NCI-H2196 treated with DMSO at 0.1 percent for 48 hours (cell line): ENCODE data around the gene PGAP3.

ENCODE experiments used
- DNase-seq: peaks from one replicate; lab custom pipeline; 2025; ENCODE audit not compliant: unreplicated experiment; lab: John Stamatoyannopoulos, UW

The PGAP3 gene

GRCh38 chr17:39660397-39661385, 27.2 kb downstream of the PGAP3 start:
- DNase-seq, result no peak

DNA sequence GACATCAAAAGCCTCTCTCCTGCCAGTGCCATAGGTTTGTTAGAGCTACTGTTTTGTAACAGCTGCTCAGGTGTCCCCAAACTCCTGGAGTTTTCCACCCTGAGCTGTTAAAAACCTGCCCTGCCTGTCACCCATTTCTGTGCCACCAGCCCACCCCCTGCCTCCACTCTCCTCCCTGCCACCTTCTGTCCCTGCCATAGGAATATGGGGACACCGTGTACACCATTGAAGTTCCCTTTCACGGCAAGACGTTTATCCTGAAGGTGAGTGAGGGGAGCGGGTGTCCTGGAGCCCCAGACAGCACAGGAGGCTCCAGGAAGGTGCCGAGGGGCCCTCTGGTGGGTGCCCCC, 27.9 kb downstream of the PGAP3 start:
- DNase-seq, result no peak

- DNase-seq, result no peak
Observed at GRCh38 chr17:39659279-39660010, 28.4 kb downstream of the PGAP3 start.

DNA sequence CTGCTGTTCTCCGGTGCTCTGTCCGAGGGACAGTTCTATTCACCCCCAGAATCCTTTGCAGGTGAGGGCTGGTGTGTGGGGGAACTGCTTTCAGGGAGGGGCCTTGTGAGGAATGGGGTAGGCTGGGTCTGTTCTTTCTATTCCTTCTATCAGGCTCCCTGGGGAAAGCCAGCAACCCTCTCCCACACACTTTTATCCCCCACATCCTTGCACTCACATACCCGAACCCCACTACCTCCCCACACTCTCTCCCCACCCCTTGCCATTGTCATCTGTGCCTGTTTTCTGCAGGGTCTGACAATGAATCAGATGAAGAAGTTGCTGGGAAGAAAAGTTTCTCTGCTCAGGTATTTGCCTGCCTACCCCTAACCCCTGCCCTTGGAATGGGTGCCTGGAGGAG, 29.1 kb downstream of the PGAP3 start:
- no peak for DNase-seq

GRCh38 chr17:39658346-39658745, 29.5 kb downstream of the PGAP3 start:
- DNase-seq, result no peak

DNA sequence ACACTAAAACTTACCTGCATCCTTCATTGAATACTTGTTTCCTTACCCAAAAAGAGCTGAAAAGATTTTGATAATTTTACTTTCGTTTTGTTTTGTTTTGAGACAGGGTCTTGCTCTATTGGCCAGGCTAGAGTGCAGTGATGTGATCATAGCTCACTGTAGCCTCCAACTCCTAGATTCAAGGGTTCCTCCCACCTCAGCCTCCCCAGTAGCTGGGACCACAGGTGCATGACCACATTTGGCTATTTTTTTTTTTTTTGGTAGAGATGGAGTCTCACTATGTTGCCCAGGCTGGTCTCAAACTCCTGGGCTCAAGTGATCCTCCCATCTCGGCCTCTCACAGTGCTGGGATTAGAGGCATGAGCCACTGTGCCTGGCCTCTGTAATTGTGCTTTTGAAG, 32.8 kb downstream of the PGAP3 start:
- DNase-seq, result no peak

DNA sequence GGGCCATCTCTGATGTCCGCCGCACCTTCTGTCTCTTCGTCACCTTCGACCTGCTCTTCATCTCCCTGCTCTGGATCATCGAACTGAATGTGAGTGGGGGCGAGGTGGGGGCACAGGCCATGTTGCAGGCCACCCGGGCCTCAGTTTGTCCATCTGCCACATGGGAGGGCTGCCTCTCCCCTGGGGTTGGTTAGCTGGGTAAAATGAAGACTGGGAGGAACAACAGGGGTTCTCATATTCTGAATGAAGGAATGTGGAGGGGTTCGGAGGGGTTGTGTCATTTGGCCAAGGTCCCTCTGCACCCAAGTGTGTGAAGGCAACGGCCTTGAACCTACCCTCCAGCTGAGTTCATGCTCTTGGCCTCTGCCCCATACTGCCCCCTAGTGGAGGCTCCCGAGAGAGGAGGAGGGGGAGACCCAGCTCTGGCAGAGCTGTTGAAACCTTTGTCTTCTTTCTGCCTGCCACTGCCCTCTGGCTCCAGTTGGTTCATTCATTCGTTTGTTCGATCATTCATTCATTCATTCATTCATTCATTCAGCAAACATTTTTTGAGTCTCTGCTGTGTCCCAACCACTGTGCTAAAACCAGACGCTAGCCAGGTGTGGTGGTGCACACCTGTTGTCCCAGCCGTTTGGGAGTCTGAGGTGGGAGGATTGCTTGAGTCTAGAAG, 34.1 kb downstream of the PGAP3 start:
- no peak for DNase-seq

DNA sequence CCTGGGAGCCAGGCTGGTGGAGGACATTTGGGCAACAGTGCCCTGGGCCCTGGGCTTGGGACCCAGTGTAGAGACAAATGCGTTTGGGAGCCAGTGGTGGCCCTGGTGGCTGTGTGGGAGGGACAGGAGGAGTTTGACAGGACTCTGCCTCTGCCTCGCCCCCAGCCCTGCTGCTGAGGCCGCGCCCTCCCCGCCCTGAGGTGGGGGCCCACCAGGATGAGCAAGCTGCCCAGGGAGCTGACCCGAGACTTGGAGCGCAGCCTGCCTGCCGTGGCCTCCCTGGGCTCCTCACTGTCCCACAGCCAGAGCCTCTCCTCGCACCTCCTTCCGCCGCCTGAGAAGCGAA, 34.6 kb downstream of the PGAP3 start:
- DNase-seq, result no peak

- DNase-seq, result no peak
Observed at GRCh38 chr17:39652587-39653315, 35.1 kb downstream of the PGAP3 start.

DNA sequence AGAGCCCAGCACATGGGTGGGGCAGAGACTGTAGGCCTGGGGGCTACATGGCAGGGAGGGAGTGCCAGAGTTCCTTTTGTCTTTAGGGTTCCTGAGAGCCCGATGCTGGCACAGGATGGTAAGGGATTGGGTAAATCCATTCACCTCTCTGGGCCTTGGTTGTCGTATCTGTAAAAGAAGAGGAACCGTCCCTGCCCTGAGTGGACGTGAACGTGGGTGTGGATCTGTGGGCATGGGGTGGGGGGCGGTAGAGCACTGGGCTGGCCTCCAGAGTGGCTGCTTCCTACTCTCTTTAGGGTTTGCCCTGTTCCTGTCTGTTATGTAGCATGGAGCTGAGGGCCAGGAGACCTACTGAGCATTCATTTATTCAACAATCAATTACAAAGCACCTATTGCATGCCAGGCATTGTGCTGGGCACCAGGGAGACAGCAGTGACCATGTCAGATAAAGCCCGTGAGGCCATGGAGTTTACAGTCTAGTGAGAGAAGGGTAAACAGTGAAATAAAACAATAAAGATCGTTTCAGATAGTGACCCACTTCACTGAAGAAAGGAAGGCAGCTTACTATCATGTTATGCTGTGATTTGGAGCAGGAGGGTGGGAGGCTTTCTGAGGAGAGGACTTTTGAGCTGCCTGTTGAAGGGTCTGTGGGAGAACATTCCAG, 35.8 kb downstream of the PGAP3 start:
- DNase-seq, result no peak

- no peak for DNase-seq
Observed at GRCh38 chr17:39650121-39650579, 37.7 kb downstream of the PGAP3 start.

- DNase-seq, result no peak
Observed at GRCh38 chr17:39648616-39649366, 39.1 kb downstream of the PGAP3 start.

GRCh38 chr17:39647256-39647655, 40.6 kb downstream of the PGAP3 start:
- no peak for DNase-seq

DNA sequence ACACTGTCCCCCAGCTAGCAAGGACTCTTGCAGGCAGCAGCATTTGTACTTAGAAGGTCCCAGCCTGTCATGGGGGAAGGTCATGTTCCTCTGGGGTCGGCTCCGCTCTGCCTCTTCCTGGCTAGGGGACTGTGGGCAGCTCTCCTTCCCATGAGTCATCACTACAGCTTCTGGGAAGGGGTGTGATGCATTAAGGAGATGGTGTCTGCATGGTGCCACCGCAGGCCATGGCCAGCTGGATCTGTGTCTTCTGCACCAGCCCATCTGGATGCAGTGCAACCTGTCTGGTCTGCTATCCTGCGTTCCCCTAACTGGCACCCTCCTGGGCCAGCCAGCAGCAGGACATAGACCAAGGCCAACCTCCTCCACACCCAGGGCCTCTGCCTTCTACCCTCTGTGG, 44.6 kb downstream of the PGAP3 start:
- DNase-seq, result no peak

- no peak for DNase-seq
Observed at GRCh38 chr17:39642291-39643074, 45.4 kb downstream of the PGAP3 start.

GRCh38 chr17:39641883-39642282, 46.0 kb downstream of the PGAP3 start:
- no peak for DNase-seq

DNA sequence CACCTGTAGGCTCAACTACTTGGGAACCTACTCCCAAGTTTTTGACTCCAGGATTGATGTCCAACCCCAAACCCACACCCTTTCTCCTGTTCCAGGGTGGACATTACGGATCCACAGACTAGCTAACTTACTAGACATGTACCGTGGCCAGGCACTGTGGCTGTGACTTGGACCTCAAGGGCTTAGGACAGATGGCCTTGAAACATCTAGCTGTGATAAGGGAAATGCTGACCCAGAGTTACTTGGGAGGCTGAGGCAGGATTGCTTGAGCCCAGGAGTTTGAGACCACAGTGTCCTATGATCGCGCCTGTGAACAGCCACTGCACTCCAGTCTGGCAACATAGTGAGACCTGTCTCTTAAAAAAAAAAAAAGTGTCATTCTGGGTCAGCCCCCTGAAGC, 46.8 kb downstream of the PGAP3 start:
- DNase-seq, result no peak

GRCh38 chr17:39640591-39641031, 47.2 kb downstream of the PGAP3 start:
- DNase-seq, result no peak
